ENCODE measurements around the gene ACTL10. TPM values are rescaled to one million over a fixed set of nuclear protein-coding genes. Genes with fewer than 3 reads are reported as not detected.

The ACTL10 gene
- total RNA-seq, 1 experiment from 2014 or later = 0.46 TPM

DNA sequence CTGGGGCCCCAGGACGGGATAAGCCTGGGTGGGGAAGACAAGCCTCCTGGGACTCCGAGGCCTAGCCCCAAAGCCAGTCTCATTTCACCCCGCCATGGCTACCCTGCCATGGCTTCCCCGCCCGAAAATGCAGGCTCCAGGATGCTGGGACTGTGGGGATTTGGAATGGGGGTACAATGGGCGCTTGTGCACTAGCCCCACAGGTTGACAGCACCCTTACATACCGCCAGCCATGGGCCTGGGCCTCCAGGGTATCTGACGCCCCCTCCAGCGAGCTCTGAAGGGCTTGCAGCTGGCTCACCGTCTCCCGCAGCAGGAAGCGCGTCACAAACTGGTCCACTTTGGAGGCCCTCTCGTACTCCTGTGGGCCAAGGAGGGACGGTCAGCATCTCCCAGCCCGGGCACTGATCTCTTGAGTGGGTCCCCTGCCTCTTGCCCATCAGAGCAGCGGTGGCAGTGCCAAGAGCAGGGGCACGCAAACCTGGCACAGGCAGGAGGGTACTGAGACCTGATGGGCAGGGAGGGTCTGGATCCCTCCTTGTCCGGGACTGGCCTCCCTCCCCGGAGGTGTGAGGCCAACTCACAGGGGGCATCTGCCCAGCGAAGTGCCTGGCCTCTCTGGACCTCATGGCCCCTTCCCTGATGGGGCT, 6.6 kb upstream of the ACTL10 start:
- H3K79me2 ChIP-seq (ENCODE audit: insufficient read depth, low read length) = no peaks in the 10 kb centered on the region
- DNase-seq = no peak
- H3K23me2 ChIP-seq (ENCODE audit: insufficient read length, low read depth, low read length, poor library complexity, severe bottlenecking) = peaks cover 14% of the 10 kb centered on the region
- Mint-ChIP-seq H3K4me1 (peaks cover 19% of the 10 kb centered on the region in 2 experiments), H3K36me3 (ENCODE audit: insufficient read depth in 1 of 3, low read depth in 3 of 3) (peaks cover 0 to 44% (median 4%) of the 10 kb centered on the region in 3 experiments; a peak in 6 of 7 replicates), H3K9me3 (no peaks in the 10 kb centered on the region), H3K27ac (no peak overlapping the region), H3K4me3 (no peak overlapping the region), H3K27me3 (ENCODE audit: low read depth) (peaks cover 4% of the 10 kb centered on the region; the same call in 1 of the 2 replicates)
- no peak overlapping the region for H3K56ac ChIP-seq (ENCODE audit: insufficient read length, low read depth, low read length)
- H3K9me3 ChIP-seq (ENCODE audit: control insufficient read depth, low read depth, low read length) = no peaks in the 10 kb centered on the region
- H3T11ph ChIP-seq (ENCODE audit: low read length) = no peak overlapping the region
- H3K18ac ChIP-seq (ENCODE audit: insufficient read length, low read depth, low read length) = no peak overlapping the region
- no peak overlapping the region for H2BK20ac ChIP-seq (ENCODE audit: low read depth, low read length, poor library complexity, severe bottlenecking)
- H2BK120ac ChIP-seq (ENCODE audit: low read depth, low read length, poor library complexity, severe bottlenecking) = no peak overlapping the region
- H3K4ac ChIP-seq (ENCODE audit: low read depth, low read length) = no peak overlapping the region
- H2AK5ac ChIP-seq (ENCODE audit: insufficient read length, low read length) = no peak overlapping the region
- H4K20me1 ChIP-seq (ENCODE audit: control insufficient read depth, insufficient read depth, insufficient read length) = no peaks in the 10 kb centered on the region
- H3K27me3 ChIP-seq (ENCODE audit: insufficient read depth, low read length) = no peaks in the 10 kb centered on the region
- H2AFZ ChIP-seq (ENCODE audit: low read length) = no peak overlapping the region
- H2BK15ac ChIP-seq (ENCODE audit: low read depth, low read length) = no peak overlapping the region
- TF ChIP-seq, protein P1, sequence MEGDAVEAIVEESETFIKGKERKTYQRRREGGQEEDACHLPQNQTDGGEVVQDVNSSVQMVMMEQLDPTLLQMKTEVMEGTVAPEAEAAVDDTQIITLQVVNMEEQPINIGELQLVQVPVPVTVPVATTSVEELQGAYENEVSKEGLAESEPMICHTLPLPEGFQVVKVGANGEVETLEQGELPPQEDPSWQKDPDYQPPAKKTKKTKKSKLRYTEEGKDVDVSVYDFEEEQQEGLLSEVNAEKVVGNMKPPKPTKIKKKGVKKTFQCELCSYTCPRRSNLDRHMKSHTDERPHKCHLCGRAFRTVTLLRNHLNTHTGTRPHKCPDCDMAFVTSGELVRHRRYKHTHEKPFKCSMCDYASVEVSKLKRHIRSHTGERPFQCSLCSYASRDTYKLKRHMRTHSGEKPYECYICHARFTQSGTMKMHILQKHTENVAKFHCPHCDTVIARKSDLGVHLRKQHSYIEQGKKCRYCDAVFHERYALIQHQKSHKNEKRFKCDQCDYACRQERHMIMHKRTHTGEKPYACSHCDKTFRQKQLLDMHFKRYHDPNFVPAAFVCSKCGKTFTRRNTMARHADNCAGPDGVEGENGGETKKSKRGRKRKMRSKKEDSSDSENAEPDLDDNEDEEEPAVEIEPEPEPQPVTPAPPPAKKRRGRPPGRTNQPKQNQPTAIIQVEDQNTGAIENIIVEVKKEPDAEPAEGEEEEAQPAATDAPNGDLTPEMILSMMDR (conservative IDR thresholded peaks at IDR 0.05) = no peak
- H4K8ac ChIP-seq (replicated peaks; ENCODE audit: insufficient read length, low read depth, low read length) = no peak overlapping the region
- no peak overlapping the region for H3K9ac ChIP-seq (ENCODE audit: extremely low read depth, insufficient read length, low read length)
- no peak overlapping the region for H3K27ac ChIP-seq (ENCODE audit: insufficient read length, low read depth, low read length)
- no peak overlapping the region for H4K91ac ChIP-seq (ENCODE audit: insufficient read length, low read depth, low read length)
- H4K5ac ChIP-seq (ENCODE audit: insufficient read length, low read depth, low read length) = no peak overlapping the region
- no CpG with 5 or more reads among the region's 21 CpGs for WGBS (ENCODE audit: extremely low coverage, insufficient read length, low lambda C conversion rate)
- H3K14ac ChIP-seq (ENCODE audit: insufficient read depth, low read length) = no peak overlapping the region
- no peak overlapping the region for H3K23ac ChIP-seq (ENCODE audit: insufficient read length, low read depth, low read length)
- no peaks in the 10 kb centered on the region for H3K79me1 ChIP-seq (ENCODE audit: insufficient read depth, low read depth, low read length, poor library complexity, severe bottlenecking)
- H3K4me2 ChIP-seq (ENCODE audit: insufficient read depth, insufficient read length, low read length) = no peak overlapping the region
- no peak overlapping the region for H2BK12ac ChIP-seq (ENCODE audit: insufficient read length, low read depth, low read length)
- no peak overlapping the region for H2BK5ac ChIP-seq (ENCODE audit: insufficient read length, low read length)
- no peaks in the 10 kb centered on the region; the same call in 1 of the 2 replicates for H3K4me1 ChIP-seq (ENCODE audit: insufficient read depth, low read length)

All from H9 (cell line).